MCF 10A (cell line): ENCODE results near the gene MON2. TPM values are rescaled to one million over a fixed set of nuclear protein-coding genes. Genes with fewer than 3 reads are reported as not detected.

Experiments used
- BruUV-seq: library from RNA; stranded (reverse); fragments of 400-500 nt; replicated peaks from 2 replicates; lab custom pipeline; 2021; lab: Mats Ljungman, UMichigan
- CTCF ChIA-PET: fragments of 300-600 bp; sonication (Branson Sonifier 250); formaldehyde crosslinking; extraction: SDS; loops from one replicate; lab custom pipeline; 2021; ENCODE audit warnings: antibody characterized with exemption, inconsistent platforms; lab: Yijun Ruan, JAX
- POLR2A ChIA-PET: fragments of 300-600, 350-650 bp; sonication (Branson Sonifier 250); formaldehyde crosslinking; extraction: SDS; loops from one replicate; lab custom pipeline; 2020; ENCODE audit warnings: antibody characterized with exemption, inconsistent platforms; lab: Yijun Ruan, JAX
- DNase-seq: peaks from one replicate; pipeline ENCODE4 v3.0.0-alpha.2; 2018; ENCODE audit not compliant: unreplicated experiment
- H3K27ac Mint-ChIP-seq: one replicate; pipeline ENCODE4 v1.8.0; 2022; ENCODE audit warnings: mild to moderate bottlenecking, low read depth, mixed read lengths; ENCODE audit not compliant: unreplicated experiment
- H3K27me3 Mint-ChIP-seq: one replicate; pipeline ENCODE4 v1.8.0; 2022; ENCODE audit warnings: mixed read lengths; ENCODE audit not compliant: insufficient read depth, unreplicated experiment
- H3K36me3 Mint-ChIP-seq: one replicate; pipeline ENCODE4 v1.8.0; 2022; ENCODE audit warnings: mild to moderate bottlenecking, moderate library complexity, mixed read lengths; ENCODE audit not compliant: insufficient read depth, unreplicated experiment
- H3K4me1 Mint-ChIP-seq: one replicate; pipeline ENCODE4 v1.8.0; 2022; ENCODE audit warnings: mixed read lengths; ENCODE audit not compliant: insufficient read depth, unreplicated experiment
- H3K4me3 Mint-ChIP-seq: one replicate; pipeline ENCODE4 v1.8.0; 2022; ENCODE audit warnings: mild to moderate bottlenecking, moderate library complexity, mixed read lengths; ENCODE audit not compliant: unreplicated experiment
- H3K9me3 Mint-ChIP-seq: one replicate; pipeline ENCODE4 v1.8.0; 2022; ENCODE audit warnings: mixed read lengths; ENCODE audit not compliant: unreplicated experiment
- intact Hi-C: fragments of 100-400 bp; cut with micrococcal nuclease; formaldehyde crosslinking; loops from 2 replicates; pipeline ENCODE4 v1.14.1; 2022
- total RNA-seq: library from RNA; stranded (reverse); gene quantifications from 2 replicates; pipeline ENCODE4 v1.2.3, GENCODE V29; 2022
- TF ChIP-seq, protein P1 (sequence below): fragments of 200-600 bp; IDR thresholded peaks from one replicate; pipeline ENCODE4 v1.8.0; 2022; ENCODE audit warnings: antibody characterized with exemption, mild to moderate bottlenecking; ENCODE audit not compliant: unreplicated experiment

The MON2 gene
- total RNA-seq, 1 experiment from 2014 or later, result 49.5 TPM

DNA sequence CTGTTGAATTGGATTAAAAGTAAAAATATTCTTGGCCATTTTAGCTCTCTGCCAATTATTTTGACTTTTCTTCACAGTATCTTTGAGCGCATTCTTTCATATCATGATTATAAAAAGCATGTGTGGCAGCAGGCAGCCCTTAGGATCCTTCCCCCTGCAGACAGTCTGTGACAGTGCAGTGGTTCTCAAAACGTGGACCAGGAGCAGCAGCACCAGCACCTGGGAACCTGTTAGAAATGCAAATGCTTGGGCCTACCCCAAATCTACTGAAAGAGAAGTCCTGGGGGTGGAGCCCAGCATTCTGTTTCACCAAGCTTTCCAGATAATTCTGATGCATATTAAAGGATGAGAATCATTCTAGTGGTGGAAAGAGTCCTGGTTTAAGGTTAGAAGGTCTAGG, 155.6 kb downstream of the MON2 start:
- H3K27me3 Mint-ChIP-seq, result no peaks in the 10 kb centered on the region
- ChIA-PET CTCF (no interaction called here), POLR2A (interaction anchor here (0.6 to 1.4 kb wide), 2 partner anchors 10 to 23 kb away, joined by 3 to 5 read pairs; no protein-coding TSS in a partner anchor)
- DNase-seq, result no peak
- peaks cover 8% of the 10 kb centered on the region for H3K36me3 Mint-ChIP-seq
- H3K27ac Mint-ChIP-seq, result no peak overlapping the region
- TF ChIP-seq, protein P1, sequence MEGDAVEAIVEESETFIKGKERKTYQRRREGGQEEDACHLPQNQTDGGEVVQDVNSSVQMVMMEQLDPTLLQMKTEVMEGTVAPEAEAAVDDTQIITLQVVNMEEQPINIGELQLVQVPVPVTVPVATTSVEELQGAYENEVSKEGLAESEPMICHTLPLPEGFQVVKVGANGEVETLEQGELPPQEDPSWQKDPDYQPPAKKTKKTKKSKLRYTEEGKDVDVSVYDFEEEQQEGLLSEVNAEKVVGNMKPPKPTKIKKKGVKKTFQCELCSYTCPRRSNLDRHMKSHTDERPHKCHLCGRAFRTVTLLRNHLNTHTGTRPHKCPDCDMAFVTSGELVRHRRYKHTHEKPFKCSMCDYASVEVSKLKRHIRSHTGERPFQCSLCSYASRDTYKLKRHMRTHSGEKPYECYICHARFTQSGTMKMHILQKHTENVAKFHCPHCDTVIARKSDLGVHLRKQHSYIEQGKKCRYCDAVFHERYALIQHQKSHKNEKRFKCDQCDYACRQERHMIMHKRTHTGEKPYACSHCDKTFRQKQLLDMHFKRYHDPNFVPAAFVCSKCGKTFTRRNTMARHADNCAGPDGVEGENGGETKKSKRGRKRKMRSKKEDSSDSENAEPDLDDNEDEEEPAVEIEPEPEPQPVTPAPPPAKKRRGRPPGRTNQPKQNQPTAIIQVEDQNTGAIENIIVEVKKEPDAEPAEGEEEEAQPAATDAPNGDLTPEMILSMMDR, result no peak
- no peak overlapping the region for H3K4me3 Mint-ChIP-seq
- no peaks in the 10 kb centered on the region for H3K9me3 Mint-ChIP-seq
- peaks cover 4% of the 10 kb centered on the region for H3K4me1 Mint-ChIP-seq
- BruUV-seq, result no TSS peak
- intact Hi-C loops, result no loop called here

GRCh38 chr12:62625228-62625627, 158.6 kb downstream of the MON2 start:
- peaks cover 8% of the 10 kb centered on the region for H3K36me3 Mint-ChIP-seq
- ChIA-PET POLR2A (interaction anchor here (1.8 kb wide), 1 partner anchor 10 kb away, joined by 8 read pairs; no protein-coding TSS in a partner anchor), CTCF (interaction anchor here (0.6 to 2.0 kb wide), 4 partner anchors 43 to 444 kb away, joined by 3 to 6 read pairs (median 4); no protein-coding TSS in a partner anchor)
- H3K27ac Mint-ChIP-seq, result no peak overlapping the region
- TF ChIP-seq, protein P1, result no peak
- no peaks in the 10 kb centered on the region for H3K27me3 Mint-ChIP-seq
- H3K4me1 Mint-ChIP-seq, result peaks cover 4% of the 10 kb centered on the region
- intact Hi-C loops, result no loop called here
- DNase-seq, result peak; percentile 48
- no TSS peak for BruUV-seq
- no peaks in the 10 kb centered on the region for H3K9me3 Mint-ChIP-seq
- no peak overlapping the region for H3K4me3 Mint-ChIP-seq

GRCh38 chr12:62627181-62627580, 160.6 kb downstream of the MON2 start:
- BruUV-seq, result no TSS peak
- Mint-ChIP-seq H3K36me3 (peaks cover 8% of the 10 kb centered on the region), H3K27ac (no peak overlapping the region), H3K27me3 (no peaks in the 10 kb centered on the region), H3K4me1 (peaks cover 10% of the 10 kb centered on the region), H3K4me3 (no peak overlapping the region), H3K9me3 (no peaks in the 10 kb centered on the region)
- ChIA-PET CTCF (interaction anchor here (1.8 kb wide), 1 partner anchor 186 kb away, joined by 5 read pairs; no protein-coding TSS in a partner anchor), POLR2A (no interaction called here)
- no peak for DNase-seq
- TF ChIP-seq, protein P1, result no peak
- intact Hi-C loops, result no loop called here

DNA sequence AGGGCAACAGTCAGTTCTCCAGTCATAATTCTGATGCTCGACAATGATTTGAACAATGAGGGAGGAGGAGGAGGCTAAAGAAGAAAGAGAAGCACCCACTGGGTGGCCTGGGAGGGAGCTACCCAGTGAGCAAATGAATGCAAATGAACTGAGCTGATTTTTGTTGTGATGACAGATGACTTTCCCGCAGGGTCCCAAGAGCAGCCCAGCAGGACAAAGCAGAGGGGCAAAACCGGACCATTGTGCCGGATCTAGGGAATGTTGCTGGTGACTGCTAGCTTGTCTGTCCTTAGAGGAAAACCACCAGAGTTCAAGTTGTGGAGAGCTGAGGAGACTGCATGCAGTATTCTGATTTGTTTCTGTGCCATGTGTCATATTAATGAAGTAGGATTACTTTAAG, 162.8 kb downstream of the MON2 start:
- peaks cover 10% of the 10 kb centered on the region for H3K4me1 Mint-ChIP-seq
- intact Hi-C loops, result no loop called here
- no peaks in the 10 kb centered on the region for H3K9me3 Mint-ChIP-seq
- BruUV-seq, result no TSS peak
- DNase-seq, result no peak
- H3K27ac Mint-ChIP-seq, result no peak overlapping the region
- H3K4me3 Mint-ChIP-seq, result no peak overlapping the region
- ChIA-PET CTCF (interaction anchor here (1.2 kb wide), 1 partner anchor 14 kb away, joined by 3 read pairs; no protein-coding TSS in a partner anchor), POLR2A (no interaction called here)
- H3K27me3 Mint-ChIP-seq, result no peaks in the 10 kb centered on the region
- TF ChIP-seq, protein P1, result no peak
- peaks cover 8% of the 10 kb centered on the region for H3K36me3 Mint-ChIP-seq
